Fibroblast of gingiva (primary cell): ENCODE measurements around the gene RARS1.

Source experiments
- DNase-seq: peaks from one replicate; pipeline ENCODE4 v3.0.0-alpha.2; 2011; ENCODE audit warnings: low read depth

The RARS1 gene

DNA sequence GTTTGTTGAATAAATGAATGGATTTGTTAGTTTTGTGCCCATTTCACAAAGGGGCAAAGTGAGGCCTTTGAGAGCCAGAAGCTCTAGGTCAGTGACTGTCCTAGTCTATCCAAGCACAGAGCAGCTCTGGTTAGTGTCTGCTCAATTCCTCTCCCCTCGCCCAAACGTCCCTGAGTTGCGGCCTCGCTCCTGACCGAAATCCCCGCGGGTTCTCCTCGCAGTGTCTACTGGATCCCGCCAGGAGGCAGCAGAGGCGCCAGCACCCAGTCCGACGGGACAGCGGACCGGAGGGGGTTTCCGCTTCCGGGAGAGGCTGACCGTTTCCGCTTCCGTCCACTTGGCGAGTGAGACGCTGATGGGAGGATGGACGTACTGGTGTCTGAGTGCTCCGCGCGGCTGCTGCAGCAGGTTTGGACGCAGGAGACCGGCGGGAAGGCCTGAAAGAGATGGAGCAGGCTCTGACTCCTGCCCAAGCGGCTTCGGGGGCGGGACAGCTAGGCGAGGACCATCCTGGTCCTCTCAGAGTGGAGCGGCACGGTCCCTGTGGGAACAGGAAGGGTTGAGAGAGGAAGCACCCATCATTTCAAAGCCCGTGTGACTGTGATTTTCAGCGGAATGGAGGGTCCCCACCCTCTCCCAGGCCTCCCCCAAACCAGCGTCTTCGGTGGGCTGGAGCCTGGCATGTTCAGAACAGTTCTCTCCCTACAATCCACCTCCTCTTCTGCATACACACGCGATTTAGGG, at the start of gene RARS1:
Gene RARS1, plus strand, starts transcription at position 336 of the 744 bp plus-strand sequence. Its CDS starts 28 bp downstream, at position 364.
- DNase-seq: peak; percentile 89

DNA sequence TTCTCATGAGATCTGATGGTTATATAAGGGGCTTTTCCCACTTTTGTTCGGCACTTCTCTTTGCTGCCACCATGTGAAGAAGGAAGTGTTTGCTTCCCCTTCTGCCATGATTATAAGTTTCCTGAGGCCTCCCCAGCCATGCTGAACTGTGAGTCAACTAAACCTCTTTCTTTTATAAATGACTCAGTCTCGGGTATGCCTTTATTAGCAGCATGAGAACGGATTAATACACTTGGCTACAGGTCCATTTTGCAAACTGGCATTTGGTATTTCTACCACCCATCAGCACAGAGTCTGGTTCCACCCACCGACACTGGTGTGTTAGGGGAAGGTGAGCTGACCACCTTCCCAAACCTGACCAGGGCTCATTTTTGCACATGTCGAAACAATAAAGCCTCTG, 47.9 kb upstream of the RARS1 start:
- DNase-seq: no peak

DNA sequence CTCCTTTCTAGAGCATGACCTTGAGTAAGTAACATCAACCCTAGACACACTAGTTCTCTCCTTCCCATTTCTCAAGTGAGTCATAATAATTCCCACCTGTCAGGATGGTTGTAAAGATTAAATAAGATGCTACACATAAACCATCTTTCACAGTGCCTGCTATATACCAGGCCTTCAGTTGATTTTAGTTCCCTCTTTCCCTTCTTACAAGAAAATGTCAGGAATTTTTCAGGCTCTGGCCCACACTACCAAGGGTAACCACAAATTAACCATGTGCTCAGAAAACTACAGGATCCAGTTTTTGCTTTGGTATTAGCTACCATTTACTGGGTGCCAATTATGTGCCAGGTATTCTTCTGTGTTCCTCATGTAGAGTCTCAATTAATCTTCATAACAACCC, 42.7 kb upstream of the RARS1 start:
- no peak for DNase-seq

DNA sequence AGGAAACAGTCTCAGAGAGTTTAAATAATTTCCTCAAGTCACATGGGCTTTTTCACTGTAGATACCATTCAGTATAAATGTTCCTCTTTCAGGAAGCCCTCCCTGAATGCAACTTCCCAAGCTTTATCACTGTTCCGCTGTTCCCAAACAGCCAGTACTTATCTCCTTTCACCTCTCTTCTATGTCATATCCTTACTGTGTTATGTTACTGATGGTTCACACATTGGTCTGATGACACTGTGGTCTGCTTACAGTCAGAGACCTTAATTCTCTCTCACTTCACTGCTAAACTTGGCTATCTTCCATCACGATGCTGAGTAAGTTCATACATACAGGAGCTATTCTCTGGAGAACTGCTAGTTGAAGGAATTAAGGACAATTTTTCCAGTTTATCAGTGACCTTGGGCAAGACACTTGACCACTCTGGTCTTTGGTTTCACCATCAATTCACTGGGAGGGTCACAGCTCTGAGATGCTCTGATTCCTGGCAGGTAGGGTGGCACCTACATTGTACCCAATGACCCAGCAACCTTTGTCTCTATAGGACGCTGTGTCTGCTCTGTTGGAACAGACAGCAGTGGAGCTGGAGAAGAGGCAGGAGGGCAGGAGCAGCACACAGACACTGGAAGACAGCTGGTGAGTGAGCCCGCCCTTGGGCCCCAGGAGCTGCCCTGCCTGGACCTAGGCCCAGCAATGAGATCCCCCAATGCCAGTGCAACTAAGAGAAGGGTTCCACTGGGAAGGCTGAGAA, 42.1 kb upstream of the RARS1 start:
- DNase-seq: no peak

- DNase-seq: no peak
Observed at GRCh38 chr5:168446983-168447619, 39.2 kb upstream of the RARS1 start.

GRCh38 chr5:168447808-168448207, 38.5 kb upstream of the RARS1 start:
- no peak for DNase-seq

GRCh38 chr5:168449166-168449565, 37.1 kb upstream of the RARS1 start:
- no peak for DNase-seq

DNA sequence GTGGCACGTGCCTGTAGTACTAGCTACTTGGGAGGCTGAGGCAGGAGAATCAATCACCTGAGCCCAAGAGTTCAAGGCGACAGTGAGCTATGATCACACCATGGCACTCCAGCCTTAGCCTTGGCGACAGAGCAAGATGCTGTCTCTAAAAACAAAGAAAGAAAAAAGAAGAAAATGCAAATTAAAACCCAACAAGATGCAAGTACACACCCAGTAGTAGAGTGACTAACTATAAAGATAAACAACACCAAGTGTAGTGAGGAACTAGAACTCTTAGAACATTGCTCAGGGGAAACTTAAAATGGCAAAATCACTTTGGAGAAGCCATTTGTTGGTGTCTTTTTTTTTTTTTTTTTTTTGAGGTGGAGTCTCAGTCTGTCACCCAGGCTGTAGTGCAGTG, 34.7 kb upstream of the RARS1 start:
- DNase-seq: no peak

DNA sequence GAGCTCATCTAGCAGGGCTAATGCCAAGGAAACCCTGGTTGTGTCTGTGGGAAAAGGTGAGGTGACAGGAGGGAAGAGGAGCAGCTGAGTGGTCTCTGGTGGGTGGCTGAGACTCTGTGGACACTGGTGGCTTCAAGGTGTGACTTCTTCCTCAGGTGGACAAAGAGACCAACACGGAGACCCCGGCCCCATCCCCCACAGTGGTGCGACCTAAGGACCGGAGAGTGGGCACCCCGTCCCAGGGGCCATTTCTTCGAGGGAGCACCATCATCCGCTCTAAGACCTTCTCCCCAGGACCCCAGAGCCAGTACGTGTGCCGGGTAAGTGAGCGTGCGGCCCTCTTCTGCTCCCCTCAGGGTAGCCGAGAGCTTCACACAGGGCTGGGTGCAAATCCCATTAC, 31.1 kb upstream of the RARS1 start:
- no peak for DNase-seq

- DNase-seq: no peak
Observed at GRCh38 chr5:168457542-168457941, 28.7 kb upstream of the RARS1 start.

DNA sequence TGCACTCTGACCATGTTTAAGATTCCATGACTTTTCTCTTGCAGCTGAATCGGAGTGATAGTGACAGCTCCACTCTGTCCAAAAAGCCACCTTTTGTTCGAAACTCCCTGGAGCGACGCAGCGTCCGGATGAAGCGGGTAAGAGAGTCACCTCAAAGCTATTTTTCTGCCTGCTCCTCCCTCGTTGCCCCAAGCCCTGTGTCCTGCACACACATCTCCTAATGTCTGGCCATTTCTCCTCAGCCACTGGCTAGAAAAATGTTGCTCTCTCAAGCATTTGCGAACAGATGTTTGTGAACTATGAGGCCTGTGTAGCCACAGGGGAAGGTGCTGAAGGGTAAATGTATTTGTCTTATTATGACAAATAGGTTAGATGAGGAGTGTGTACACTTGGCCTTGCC, 25.7 kb upstream of the RARS1 start:
- DNase-seq: no peak

DNA sequence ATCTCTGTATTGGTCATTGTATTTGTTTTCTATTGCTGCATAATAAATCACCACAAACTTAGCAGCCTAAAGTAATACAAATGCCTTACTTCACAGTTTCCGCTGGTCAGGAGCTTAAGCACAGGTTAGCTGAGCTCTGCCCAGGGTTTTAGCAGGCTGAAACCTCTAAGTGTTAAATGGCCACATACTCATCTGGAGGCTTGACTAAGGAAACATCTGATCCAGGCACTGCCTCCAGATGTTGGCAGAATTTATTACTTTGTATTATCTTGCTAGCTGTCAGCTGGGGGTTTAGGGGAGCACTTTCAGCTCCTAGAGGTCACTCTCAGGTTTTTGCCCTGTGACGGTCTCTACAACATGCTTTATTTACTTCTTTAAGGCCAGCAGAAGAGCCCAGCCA, 23.2 kb upstream of the RARS1 start:
- no peak for DNase-seq

GRCh38 chr5:168464214-168464613, 22.1 kb upstream of the RARS1 start:
- DNase-seq: no peak

- no peak for DNase-seq
Observed at GRCh38 chr5:168464641-168465040, 21.6 kb upstream of the RARS1 start.

DNA sequence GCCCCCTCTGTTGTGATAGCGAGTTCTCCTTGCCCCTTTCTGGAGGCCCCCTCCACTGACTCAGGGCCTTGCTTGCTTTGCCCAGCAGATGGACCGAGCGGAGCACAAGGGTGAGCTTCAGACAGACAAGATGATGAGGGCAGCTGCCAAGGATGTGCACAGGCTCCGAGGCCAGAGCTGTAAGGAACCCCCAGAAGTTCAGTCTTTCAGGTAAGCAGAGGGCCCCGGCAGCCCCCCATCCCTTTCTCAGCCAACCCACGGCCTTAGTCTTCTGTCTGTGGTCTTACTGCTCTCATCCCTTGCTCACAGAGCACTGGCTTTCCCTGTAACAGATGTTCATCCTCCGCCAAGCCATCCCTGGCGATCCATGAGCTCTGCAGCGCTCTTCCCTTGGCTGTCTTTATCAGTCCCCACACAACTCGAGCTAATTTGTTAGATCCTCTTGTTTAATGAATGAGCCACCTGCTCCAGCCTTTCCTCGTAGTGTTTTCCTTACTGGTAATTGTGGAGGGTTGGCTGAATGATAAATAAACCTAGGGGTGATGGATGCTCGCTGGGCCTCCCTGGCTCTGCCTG, 18.4 kb upstream of the RARS1 start:
- DNase-seq: no peak

GRCh38 chr5:168468836-168469235, 17.4 kb upstream of the RARS1 start:
- DNase-seq: no peak

DNA sequence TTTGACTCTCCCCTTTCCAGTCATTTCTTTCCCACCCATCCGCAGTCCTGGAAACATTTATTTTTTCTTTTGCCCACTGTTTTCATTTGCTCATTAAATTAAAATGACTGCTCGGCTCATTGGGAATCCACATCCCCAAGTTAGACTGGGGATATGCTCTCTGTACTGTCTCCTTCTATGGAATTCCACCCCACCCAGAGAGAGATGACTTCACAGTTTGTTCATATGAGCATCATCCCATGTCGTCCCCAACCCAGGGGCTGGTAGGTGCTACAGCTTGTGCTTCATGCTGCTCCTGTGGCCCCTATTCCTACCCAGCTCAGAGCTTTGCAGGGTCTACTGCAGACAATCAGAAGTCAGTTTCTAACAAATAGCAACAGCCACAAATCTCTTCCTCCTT, 16.5 kb upstream of the RARS1 start:
- DNase-seq: no peak

GRCh38 chr5:168471785-168472184, 14.5 kb upstream of the RARS1 start:
- peak; percentile 17 for DNase-seq

GRCh38 chr5:168472329-168472728, 13.9 kb upstream of the RARS1 start:
- peak; percentile 83 for DNase-seq

GRCh38 chr5:168474319-168474718, 12.0 kb upstream of the RARS1 start:
- no peak for DNase-seq

DNA sequence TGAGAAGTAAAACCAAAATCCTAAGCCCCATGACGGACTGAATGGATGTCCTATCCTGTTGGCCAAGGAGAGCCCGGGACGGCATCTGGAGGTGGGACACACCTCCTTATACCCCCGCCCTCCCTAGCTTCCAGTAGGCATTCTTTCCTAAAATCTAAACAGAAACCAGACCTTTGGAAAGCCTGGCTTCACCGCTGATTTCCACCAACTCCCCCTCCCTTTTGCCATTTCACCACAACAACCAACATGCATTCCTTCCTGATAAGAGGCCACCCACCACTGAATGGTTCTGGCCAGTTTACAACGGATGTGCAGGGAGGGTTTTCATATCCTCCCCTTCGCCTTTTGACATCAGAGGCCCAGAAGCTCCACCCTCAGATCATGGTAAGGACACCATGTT, 9.2 kb upstream of the RARS1 start:
- no peak for DNase-seq

GRCh38 chr5:168479166-168479565, 7.1 kb upstream of the RARS1 start:
- no peak for DNase-seq

- no peak for DNase-seq
Observed at GRCh38 chr5:168480601-168481000, 5.7 kb upstream of the RARS1 start.
